ENCODE measurements around the gene MAP2K3.

GRCh38 chr17:21297026-21297520, 12.6 kb downstream of the MAP2K3 start:
- no peak for TF ChIP-seq POLR2AphosphoS5 (IDR thresholded peaks at IDR 0.05)
- TF ChIP-seq CTCF (IDR thresholded peaks at IDR 0.05): no peak
- TF ChIP-seq POLR2A (IDR thresholded peaks at IDR 0.05): no peak
- no peak for TF ChIP-seq EP300 (IDR thresholded peaks at IDR 0.05)

Data from stomach (tissue), 4 donors.